NCI-H446 (cell line): ENCODE data around the gene CPTP.
A peak's percentile ranks its signal among the peaks of the same experiment; 100 is the strongest.
"Not testable (repeated sequence)": the region's sequence is repeated elsewhere in the genome, so short reads cannot be mapped to it uniquely, and the experiment has no call there.

Source experiments
- DNase-seq, 2 experiments: peaks; one replicate each; lab custom pipeline; 2025; lab: John Stamatoyannopoulos, UW

The CPTP gene

DNA sequence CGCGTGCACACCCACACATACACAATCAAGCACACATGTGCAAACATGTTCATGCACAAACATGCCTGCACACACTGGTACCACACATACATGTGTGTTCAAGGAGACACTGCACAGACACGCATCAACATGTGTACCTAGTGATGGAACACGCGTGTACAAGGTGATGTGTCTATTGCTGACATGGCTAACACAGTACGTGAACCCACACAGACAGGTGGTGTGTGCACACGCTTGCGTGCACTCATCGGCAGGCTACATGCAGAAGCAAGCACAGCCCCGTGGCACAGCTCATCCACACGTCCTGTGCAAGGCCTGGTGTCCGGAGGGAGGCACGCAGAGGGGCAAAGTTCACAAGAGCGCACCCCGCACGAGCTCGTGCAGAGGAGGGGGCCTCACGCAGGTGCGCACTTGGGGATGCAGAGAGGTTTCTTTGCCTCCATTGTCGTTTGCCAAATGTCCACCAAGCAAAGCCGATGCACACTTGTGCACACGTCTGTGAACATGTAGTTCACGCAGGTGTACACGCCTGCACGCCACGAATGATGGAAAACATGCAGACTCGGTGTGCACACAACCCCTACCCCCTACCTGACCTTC lies 17.8 kb upstream of the CPTP start:
- DNase-seq = peak in 1 of 2 experiments; percentile 51

DNA sequence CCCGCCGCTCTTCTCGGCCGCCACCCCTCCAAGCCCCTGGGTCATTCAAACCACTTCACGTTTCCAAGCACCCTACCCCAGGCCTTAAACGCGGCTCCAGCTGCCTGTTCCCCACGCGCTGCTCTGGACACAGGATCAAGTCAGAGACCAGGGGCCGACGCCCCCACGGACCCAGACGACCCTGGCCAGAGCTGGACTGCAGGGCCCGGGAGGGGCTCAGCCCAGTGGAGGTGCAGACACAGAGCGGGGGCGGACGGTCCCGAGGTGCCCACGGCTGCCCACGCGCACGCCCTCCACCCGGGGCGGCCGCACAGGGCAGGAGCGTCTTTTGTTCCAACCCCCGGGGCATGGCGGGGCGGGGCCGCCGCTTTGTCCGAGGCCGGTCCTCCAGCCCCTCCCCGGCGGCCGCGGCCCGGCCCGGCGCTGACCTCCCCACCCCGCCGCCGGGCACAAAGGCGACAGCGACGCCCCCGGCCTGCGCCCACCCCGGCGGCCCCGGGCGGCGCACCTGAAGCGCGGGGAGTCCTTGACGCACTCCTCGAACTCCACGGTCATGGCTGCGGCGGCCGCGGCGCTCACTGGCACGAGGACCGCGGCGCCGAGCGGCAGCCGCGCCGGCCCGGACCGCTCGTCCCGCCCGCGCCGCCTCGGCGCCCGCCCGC lies 17.2 kb upstream of the CPTP start:
- no peak for DNase-seq

DNA sequence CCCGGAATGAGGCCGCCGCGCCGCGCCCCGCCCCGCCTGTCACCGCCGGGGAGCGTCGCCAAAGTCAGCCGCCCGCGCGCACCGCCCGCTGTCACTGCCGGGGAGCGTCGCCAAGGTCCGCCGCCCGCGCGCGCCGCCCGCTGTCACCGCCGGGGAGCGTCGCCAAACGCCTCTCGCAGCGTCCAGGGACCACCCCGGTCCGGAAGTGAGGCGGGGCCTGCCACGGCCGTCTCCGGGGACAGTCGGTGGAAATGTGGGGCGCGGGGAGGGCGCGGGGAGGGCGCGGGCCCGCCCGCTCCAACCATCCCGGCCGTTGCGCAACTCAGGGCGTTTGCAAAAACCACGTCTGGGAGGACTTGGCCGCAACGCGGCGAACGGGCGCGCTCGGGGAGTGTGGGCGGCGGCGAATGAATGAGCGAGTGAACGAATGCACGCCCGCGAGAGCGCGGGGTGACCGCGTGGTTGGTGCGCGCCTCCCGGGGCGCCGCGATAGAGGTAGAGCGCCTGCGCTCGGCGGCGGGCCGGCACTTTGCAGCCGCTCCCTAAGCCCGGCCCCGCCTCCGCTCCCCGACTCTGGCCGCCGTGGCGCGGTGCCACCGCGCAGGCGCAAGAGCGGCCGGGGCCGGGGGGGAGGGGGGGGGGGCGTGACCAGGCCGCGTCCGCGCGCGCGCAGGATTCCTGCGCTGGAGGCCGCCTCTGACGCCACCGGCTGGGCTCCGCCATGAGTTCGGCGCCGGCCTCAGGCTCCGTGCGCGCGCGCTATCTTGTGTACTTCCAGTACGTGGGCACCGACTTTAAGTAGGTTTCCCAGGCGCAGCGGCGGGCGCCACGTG lies 16.5 kb upstream of the CPTP start, which contains the start of the genes ACAP3 and PUSL1:
Gene ACAP3 (minus strand): TSS at position 8 of the 833 bp plus-strand sequence. CDS start 115 bp downstream, outside the sequence.
Gene PUSL1 (plus strand): TSS at position 675 of the 833 bp plus-strand sequence. CDS start 47 bp downstream, at position 722.
- peak; percentile 94 to 98 for DNase-seq

DNA sequence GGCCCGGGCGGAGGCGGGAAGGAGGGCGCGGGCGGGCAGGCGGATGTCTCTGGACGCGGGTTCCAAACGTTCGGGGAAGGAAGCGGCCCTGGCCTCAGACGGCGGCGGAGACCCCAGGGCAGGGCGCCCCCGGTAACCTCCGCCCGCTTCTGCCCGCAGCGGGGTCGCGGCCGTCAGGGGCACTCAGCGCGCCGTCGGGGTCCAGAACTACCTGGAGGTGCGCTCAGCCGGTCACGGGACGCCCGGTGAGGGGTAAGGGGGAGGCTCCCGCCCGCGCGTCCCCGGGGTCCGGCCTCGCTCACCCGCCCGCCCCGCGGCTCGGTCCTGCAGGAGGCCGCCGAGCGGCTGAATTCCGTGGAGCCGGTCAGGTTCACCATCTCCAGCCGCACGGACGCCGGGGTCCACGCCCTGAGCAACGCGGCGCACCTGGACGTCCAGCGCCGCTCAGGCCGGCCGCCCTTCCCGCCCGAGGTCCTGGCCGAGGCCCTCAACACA lies 15.8 kb upstream of the CPTP start:
- DNase-seq = no peak

DNA sequence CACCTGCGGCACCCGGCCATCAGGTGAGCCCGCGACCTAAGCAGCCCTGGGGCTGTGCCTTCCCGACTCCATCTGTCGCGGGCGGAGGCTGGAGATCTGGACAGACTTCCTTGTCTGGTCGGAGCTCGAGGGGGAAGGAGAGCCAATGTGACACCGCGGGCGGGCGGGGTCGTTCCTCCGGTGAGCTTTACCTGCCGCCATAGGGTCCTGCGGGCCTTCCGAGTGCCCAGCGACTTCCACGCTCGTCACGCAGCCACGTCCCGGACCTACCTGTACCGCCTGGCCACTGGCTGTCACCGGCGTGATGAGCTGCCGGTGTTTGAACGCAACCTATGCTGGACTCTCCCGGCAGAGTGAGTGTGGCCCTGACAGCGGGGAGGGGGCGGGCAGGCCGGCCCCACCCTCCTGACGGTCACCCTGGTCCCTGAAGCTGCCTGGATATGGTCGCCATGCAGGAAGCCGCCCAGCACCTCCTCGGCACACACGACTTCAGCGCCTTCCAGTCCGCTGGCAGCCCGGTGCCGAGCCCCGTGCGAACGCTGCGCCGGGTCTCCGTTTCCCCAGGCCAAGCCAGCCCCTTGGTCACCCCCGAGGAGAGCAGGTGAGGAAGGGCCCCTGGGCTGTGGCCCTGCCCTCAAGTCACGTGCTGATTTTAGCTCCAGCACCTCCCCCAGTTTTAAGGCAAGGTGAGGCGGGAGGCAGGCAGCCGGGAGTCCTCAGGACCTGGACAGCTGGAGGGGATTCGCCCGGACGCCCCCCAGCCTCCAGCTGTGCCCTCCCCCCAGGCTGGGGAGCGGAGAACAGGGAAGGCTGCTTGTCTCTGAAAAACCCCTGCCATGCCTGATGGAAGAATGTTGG lies 15.1 kb upstream of the CPTP start:
- DNase-seq = no peak

DNA sequence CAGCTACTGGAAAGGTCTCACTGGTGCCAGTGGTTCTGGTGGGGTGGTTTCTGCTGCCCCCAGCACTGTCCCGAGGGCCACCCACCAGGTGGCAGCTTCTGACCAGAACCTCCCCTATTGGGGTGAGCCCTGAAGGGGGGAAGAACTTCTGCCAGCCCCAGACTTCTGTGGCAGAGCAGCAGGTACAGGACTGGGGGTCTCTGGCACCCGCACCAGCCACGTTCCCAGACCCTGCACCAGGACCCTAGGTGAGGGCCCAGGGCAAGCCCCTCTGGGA lies 14.6 kb upstream of the CPTP start:
- DNase-seq = no peak

DNA sequence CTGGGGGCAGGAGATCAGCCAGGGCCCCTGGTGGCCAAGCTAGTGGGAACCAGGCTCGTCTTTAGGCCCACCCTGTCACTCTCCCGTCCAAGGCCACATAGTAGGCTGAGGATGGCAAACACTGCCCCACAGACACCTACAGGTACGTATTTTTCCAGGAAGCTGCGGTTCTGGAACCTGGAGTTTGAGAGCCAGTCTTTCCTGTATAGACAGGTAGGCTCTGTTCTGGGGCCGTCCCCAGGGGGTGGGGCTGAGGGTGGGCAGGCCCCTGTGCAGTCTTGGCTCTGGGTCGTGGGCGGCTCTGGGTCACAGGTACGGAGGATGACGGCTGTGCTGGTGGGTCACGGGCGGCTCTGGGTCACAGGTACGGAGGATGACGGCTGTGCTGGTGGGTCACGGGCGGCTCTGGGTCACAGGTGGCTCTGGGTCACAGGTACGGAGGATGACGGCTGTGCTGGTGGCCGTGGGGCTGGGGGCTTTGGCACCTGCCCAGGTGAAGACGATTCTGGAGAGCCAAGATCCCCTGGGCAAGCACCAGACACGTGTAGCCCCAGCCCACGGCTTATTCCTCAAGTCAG lies 14.0 kb upstream of the CPTP start:
- DNase-seq = no peak

DNA sequence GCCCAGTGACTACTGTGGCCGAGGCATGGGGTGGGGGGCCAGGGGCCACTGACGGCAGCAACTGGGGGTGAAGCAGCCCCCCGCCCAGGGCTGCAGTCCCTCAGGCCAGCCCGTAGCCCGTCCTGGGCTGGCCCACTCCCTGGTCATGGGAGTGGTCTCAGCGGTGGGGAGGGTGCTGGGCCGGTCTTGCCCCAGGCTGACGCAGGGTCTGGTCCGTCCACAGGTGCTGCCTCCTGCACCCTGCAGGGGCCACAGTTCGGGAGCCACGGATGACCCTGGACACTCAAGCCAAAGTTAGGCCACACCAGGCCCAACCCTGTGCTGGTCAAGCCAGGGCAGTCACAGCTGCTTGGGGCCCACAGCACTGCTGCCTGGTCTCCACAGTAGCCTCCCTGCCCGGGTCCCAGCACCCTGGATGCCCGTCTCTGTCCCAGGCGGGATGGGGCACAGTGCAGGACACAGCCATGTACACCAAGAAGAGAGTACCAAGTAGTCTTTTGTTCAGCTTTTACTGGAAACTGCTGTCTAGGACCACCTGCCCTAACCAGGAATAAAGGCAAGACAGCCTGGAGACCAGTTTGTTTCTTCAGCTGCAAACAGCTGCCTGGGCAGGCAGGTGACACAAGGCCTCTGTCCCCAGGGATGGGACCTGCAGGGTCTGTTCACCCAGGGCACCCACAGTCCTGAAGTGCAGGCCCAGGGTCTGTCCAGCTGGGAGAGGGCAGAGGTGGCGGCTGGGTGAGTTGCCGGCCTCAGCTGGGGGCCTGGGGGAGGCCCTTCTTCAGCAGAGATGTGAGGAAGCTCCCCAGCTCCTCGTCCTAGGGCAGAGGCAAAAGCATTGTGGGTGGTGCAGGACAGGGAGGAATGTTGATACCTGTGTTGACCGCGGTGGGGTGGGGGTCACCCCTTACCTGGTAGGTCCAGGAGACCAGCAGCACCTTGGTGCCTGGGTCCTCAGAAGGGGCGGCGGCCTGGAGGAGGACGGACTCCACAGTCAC lies 13.2 kb upstream of the CPTP start:
- DNase-seq = no peak

DNA sequence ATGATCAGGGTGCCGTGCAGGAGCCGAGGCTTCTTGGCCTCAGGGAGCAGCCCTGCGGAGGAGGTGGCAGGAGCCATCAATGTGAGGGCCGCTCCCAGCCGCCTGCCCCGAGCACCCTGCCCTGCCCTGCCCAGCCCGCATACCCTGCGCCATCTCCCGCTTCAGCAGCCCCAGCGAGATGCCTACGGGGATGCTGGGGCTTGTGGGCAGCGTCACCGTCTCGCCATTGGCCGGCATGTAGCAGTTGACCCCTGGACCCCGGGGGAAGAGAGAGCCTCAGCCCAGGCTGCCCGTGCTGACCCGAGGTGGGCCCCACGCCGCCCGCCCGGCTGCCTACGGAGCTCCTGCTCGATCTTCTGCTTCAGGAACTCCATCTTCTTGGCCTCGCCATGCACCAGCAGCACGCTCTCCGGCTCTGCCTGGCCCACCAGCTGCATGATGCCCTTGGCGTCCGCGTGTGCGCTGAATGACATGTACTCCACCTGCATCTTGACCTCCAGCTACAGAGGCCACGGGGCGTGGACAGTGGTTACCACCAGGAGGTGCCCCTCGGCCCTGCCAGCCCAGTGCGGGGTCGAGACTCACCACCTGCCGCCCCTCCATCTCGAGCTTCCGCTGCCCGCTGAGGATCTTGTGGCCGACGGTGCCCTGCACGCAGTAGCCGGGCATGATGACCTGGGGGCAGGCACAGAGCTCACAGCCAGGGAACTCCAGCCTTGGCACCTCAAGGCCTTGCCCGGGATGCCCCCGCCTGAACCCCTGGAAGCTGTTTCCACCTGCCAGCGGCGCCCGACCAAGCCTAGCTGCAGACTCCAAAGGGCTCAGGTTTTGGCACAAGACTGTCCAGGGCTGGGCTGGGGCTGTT lies 11.9 kb upstream of the CPTP start:
- DNase-seq = no peak

DNA sequence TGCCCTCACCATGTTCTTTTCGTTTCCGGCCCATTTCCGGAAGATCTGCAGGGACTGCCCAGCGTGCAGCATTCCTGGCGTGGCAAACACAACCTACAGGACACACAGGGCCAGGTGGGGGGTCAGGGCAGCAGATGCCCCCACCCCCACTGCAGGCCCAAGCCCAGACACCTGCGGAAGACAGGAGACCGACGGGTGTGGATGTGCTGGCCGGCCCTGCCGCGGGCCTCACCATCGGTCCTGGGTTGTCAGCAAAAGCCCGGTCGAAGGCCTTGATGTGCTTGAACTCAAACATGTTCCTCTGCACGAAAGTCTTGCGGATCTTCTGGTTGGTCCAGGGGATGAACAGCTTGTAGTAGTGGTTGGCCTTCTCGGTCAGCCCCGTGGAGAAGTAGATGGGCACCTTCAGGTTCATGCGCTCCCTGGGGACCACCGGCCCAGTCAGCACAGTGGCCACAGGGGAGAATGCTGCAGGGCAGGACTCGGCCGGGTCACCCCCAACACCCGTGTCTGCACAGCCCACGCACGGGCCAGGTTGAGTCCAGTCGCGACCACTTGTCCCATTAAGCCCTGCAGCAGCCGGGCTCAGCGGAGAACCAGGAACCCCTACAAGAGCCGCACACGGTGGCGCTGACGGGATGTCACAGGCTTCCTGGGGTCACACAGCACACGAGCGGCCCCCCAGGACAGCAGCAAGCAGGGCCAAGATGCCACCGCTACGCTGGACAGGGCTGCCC lies 10.9 kb upstream of the CPTP start:
- DNase-seq = no peak

DNA sequence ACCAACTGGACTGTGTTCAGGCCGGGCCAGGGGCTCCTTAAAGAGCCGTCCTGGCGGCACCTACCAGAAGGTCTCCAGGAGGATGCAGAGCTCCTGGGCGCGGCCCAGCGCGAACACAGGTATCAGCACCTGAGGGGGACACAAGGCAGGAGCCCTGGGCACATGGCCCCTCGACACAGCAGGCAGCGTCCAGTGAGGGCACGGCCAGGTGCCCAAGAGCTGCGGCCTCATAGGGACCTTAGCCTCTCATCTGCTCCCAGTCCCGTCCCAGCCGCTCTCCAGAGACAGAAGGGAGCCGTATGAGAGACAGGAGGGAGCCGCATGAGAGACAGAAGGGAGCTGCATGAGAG lies 10.4 kb upstream of the CPTP start:
- DNase-seq = no peak

DNA sequence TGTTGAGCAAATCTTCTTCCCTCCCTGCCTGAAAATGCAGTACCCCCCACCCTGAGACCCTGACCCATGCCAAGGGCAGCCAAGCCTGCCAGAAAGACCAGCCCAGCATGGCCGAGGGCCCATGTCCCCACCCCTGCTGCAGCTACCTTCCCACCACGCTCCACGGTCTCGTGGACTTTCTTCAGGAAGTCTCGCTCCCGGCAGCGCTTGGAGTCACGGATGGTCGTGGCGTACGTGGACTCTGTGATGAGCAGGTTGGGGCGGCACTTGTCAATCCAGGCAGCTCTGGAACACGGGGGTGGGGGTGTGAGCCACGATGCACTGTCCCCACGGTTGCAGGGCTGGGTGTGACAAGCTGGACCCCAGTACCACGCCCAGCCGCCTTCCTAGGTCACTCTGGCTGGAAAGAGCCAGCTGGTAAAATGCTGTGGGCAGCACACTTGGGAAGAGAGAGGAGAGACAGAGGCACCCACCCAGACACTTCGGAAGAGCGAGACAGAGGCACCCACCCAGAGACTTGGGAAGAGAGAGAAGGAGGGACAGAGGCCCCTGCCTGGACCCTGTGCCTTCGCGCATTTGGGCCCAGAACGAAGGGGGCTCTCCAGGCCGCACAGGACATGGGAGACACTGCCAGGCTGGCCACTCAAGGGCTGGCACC lies 9.8 kb upstream of the CPTP start:
- DNase-seq = no peak

DNA sequence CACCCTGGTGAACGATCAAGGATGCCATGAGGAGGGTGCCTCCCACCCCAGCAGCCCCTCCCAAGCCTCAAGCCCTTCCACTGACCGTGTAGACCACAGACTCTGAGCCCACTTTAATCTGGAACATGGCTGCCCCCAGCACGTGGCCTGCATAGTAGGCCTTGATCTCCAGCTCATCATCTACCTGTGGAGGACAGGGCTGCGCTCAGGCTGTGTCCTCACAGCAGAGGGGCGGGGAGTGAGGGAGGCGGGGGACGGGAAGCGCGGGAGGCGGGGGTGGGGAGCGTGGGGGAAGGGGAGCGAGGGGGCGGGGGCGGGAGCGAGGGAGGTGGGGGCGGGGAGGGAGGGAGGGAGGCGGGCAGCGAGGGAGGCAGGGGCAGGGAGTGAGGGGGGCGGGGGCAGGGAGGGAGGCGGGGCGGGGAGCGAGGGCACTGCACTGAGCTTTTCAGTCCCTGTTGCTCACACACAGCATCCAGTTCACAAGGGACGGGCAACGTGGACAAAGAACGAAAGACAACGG lies 9.1 kb upstream of the CPTP start:
- DNase-seq = no peak

DNA sequence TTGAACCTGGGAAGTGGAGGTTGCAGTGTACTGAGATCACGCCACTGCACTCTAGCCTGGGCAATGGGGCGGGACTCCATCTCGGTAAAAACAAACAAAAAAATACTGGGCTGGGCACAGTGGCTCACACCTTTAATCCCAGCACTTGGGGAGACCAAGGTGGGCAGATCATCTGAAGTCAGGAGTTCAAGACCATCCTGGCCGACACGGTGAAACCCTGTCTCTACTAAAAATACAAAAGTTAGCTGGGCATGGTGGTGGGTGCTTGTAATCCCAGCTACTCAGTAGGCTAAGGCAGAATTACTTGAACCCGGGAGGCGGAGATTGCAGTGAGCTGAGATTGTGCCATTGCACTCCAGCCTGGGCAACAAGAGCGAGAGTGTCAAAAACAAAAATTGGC lies 8.4 kb upstream of the CPTP start:
- not testable (repeated sequence) for DNase-seq

DNA sequence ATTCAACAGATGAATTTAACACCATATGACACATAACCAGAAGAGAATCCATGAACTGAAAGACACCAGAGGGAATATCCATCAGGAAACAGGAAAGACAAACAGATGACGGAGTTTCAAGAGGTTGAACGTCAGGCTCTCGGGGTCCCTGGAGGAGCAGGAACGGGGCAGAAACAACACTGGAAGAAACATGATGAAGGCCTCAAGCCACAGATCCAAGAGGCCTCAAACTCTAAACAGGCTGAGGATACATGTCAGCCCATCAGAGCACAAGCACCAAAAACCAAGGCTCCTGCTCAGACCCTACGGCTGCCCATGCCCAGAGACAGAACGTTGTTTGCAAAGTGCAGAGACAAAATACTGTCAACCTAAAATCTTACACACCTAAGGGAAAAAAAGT lies 7.2 kb upstream of the CPTP start:
- DNase-seq = no peak

DNA sequence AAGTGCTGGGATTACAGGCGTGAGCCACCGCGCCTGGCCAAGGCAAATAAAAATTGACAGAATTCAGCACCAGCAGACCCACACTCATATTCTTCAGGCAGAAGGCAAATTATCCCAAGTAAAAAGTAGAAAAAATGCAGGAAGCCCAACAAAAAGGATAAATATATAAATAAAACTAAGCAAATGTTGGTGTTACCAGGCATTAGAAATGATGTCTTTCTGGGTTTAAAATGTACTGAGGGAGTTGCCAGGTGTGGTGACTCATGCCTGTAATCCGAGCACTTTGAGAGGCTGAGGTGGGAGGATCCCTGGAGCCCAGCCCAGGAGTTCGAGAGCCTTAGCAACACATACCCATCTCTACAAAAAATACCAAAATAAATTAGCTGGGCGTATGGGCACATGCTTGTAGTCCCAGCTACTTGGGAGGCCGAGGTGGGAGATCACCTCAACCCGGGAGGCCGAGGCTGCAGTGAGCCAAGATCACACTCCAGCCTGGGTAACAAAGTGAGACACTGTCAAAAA lies 6.4 kb upstream of the CPTP start:
- peak; percentile 87 for DNase-seq

DNA sequence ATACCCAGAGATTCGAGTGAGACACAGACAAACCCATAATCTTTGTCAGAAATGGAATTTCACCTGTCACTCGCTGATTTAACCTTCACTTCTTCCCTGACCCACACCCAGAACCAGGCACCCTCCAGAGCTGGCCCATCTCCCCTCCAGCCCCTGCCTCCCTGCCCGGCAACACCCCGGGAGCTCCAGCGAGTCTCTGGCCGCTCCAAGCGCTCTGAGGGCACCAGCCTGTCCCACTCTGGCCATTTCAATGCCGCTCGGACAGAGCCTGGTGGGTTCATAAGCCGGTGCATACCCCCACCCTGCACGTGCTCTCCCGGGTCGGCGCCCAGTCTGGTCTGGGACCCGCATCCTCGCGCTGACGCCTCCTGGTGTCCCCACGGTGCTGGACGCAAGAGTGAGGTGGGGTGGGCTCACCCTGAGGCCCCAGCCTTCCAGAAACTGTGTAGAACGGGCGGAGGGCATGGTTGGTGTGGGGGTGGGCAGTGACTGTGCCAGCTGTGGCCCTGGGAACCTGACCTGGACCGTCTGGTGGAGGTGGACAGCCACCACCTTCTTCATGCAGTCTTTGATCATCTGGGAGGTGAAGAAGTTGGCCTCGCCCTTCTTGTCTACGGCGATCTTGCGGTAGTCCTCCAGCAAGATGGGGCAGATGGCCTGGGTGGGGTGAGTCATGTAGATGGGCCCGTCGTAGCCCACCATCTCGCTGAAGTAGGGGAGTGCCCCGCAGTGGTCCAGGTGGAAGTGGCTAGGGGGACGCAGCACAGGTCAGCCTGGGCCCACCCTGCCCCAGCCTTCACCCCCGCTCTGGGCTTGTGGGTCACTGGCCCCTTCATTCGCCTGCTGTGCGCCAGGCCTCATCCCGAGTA lies 5.6 kb upstream of the CPTP start:
- no peak for DNase-seq
